OCI-M2 (cell line): Measurements from ENCODE around the gene TNFSF12.

ENCODE experiments used
- DNase-seq: peaks from one replicate; lab custom pipeline; 2025; ENCODE audit not compliant: unreplicated experiment; lab: John Stamatoyannopoulos, UW

Gene TNFSF12

DNA sequence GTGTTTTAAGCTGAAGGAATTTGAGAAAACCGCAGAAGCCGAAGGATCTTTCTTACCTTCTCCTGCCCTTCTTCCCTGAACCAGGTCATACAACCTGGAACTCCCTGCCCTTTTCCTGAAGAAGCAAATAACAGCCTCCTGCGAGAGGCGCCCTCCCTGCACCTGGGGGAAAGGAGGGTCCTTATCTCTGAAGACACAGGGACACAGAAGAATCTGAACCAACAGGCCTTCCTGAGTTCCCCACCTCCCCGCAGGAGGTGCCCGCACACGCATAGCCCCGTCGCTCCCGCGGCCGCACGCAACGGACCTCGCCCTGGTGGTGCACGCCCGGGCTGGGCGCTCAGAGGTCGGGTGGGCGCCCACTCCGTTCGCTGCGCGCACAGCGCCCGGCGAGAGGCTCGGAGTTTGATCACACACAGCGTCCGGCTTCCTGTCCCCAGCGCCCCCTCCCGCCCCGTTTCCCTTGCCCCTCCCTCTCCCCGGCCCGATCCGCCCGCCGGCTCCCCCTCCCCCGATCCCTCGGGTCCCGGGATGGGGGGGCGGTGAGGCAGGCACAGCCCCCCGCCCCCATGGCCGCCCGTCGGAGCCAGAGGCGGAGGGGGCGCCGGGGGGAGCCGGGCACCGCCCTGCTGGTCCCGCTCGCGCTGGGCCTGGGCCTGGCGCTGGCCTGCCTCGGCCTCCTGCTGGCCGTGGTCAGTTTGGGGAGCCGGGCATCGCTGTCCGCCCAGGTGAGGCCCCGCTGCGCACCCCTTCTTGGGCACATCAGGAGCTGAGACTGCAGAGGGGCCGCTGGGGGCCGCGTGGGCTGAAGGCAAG lies at the start of gene TNFSF12:
Gene TNFSF12, plus strand, starts transcription at position 474 of the 816 bp plus-strand sequence. Its CDS starts 96 bp downstream, at position 570.
- no peak for DNase-seq

GRCh38 chr17:7499161-7499560 lies 49.7 kb upstream of the TNFSF12 start:
- DNase-seq, result no peak

DNA sequence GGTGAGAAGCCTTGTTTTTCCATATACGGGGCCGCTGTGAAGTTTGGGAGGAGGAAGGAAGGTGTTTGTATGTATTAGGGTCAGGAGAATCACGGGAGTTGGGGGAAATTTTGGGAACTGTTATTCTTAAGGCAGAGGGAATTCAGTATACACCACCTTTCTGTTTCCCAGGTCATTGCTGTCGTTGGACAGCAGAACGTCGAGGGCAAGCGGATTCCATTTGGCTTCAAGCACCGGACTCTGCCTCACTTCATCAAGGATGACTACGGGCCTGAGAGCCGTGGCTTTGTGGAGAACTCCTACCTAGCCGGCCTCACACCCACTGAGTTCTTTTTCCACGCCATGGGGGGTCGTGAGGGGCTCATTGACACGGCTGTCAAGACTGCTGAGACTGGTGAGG lies 47.1 kb upstream of the TNFSF12 start:
- DNase-seq, result no peak

DNA sequence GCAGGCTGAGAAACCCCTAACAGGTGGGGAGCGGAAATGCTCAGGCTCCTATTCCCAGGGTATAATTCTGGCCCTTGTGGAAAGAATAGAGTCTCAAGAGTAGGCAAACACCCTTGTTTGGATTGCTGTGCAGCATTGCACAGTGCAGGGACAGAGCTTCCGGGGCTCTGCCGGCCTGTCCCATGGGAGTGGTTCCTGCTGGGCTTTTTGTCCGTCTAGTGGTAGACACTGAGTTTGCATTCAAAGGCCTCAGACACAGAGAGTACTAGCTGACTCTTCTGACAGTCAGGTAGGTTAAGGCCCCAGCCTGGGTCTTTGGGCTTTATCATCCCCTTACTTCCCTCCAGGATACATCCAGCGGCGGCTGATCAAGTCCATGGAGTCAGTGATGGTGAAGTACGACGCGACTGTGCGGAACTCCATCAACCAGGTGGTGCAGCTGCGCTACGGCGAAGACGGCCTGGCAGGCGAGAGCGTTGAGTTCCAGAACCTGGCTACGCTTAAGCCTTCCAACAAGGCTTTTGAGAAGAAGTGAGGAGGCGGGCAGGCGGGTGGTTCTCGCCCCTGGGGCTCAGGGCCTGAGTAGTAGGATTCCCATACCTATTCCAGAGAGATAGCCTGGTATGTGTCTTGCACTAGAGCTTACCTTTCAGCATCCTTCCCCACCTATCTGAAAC lies 46.5 kb upstream of the TNFSF12 start:
- DNase-seq, result no peak

- no peak for DNase-seq
Measured at GRCh38 chr17:7502987-7503386, 45.9 kb upstream of the TNFSF12 start.

DNA sequence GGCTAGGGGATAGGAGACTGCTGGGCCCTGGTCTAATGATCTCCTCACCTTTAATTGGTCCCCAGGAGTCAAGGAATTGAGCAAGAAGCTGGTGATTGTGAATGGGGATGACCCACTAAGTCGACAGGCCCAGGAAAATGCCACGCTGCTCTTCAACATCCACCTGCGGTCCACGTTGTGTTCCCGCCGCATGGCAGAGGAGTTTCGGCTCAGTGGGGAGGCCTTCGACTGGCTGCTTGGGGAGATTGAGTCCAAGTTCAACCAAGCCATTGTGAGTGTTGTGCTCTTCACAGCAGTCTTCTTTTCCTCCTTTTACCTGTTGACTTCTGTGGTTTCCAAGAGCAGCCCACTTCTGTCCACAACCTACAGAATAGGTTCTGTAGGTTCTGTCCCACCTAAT lies 45.3 kb upstream of the TNFSF12 start:
- DNase-seq, result no peak

- no peak for DNase-seq
Measured at GRCh38 chr17:7508145-7508544, 40.7 kb upstream of the TNFSF12 start.

DNA sequence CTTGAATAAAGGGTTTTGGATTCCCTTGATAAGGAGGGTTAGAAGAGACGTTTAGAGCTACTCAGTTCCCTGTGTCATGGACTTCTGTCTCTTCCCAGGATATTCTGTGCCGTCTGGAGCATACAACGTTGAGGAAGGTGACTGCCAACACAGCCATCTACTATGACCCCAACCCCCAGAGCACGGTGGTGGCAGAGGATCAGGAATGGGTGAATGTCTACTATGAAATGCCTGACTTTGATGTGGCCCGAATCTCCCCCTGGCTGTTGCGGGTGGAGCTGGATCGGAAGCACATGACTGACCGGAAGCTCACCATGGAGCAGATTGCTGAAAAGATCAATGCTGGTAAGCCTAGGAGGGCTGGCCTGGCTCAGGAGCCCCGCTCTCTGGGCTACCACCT lies 40.0 kb upstream of the TNFSF12 start:
- DNase-seq, result no peak

DNA sequence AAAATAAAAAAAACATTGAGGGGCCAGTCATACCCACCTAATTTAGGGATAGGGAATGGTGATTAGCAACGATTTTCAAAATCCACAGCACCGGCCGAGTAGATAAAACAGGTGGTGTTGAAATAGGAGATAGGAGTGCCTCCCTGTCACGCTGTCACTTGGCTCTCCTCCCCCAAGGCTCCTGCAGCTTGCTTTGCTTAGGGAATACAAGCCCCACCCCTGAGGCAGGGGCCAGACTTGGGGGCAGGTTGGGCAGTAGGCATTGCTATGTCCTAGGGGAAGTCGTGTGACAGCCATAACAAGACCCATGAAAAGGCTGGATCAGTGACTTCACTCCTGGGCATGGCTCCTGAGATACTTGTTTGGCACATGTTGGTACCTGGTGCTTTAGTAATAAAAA lies 38.9 kb upstream of the TNFSF12 start:
- no peak for DNase-seq

DNA sequence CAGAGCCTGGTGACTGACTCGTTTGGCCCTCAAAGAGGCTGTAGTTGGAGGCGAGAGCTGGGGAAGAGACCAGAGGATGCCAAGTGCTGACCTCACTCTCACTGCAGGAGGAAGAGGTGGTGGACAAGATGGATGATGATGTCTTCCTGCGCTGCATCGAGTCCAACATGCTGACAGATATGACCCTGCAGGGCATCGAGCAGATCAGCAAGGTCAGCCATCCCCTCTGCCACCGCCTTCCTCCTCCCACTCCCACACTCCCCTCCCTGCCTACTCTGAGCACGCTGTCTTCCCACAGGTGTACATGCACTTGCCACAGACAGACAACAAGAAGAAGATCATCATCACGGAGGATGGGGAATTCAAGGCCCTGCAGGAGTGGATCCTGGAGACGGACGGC lies 37.8 kb upstream of the TNFSF12 start:
- DNase-seq, result no peak

- no peak for DNase-seq
Measured at GRCh38 chr17:7512105-7512504, 36.8 kb upstream of the TNFSF12 start.

GRCh38 chr17:7512824-7513540 lies 35.9 kb upstream of the TNFSF12 start:
- no peak for DNase-seq

GRCh38 chr17:7513850-7514419 lies 34.9 kb upstream of the TNFSF12 start:
- no peak for DNase-seq

DNA sequence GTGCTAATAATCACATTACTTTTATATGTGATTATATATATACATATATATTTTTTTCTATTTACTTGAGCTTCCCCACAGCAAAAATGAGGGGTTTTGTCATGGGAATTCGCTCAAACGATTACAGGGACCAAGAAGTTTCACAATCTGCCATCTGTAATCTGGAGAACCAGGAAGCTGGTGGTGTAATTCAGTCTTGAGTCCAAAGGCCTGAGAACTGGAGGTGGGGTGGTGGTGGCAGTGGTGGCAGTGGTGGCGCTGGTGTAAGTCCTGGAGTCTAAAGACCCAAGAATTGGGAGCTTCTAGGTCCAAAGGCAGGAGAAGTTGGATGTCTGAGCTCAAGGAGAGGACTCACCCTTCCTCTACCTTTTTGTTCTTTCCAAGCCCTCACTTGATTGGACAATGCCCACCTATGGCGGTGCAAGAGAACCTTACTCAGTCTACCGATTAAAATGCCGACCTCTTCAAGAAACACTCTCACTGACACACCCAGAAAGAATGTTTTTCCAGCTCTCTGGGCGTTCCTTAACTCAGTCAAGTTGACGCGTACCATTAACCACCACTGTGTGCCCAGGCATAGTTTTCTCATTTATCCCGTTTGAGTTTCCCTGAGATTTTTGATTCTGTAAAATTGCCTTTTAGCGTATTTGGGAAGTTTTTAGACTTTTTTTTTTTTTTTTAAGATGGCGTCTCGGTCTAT lies 32.8 kb upstream of the TNFSF12 start:
- no peak for DNase-seq

DNA sequence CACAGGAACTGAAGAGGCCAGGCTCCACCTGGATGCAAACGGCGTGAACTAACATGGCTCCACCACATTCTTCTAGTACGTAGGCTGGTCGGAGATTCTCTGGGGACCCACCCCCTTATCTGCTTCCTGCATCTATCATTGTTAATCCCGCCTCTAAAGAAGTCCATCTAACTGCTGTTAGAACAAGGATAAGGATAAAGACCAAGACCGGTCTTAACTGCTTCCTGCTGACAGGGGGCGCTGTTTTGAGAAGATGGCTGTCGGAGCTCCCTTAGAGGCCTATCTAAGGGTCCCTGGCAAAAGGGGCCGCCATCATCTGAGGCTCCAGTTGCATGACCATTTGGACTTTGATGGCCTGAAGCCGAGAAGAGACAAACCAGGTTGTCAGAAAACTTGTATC lies 25.8 kb upstream of the TNFSF12 start:
- DNase-seq, result no peak

DNA sequence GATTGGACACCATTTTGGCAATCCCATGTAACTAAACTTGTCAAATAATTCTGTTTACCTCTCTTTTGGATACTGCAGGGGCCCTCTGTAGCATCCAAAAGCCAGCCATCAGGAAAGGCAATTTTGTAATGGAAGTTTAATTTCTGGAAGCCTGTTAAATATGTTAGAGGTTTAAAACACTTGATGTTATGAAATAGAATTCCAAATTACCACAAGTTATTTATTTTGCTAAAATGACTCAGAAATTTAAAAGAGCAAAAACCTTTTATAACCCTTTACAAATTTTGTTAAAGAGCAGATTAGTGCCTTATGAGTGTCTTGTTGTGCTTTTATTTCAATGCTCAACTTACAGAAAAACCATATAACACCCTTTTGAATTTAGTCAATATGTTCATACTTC lies 20.0 kb upstream of the TNFSF12 start:
- DNase-seq, result no peak

DNA sequence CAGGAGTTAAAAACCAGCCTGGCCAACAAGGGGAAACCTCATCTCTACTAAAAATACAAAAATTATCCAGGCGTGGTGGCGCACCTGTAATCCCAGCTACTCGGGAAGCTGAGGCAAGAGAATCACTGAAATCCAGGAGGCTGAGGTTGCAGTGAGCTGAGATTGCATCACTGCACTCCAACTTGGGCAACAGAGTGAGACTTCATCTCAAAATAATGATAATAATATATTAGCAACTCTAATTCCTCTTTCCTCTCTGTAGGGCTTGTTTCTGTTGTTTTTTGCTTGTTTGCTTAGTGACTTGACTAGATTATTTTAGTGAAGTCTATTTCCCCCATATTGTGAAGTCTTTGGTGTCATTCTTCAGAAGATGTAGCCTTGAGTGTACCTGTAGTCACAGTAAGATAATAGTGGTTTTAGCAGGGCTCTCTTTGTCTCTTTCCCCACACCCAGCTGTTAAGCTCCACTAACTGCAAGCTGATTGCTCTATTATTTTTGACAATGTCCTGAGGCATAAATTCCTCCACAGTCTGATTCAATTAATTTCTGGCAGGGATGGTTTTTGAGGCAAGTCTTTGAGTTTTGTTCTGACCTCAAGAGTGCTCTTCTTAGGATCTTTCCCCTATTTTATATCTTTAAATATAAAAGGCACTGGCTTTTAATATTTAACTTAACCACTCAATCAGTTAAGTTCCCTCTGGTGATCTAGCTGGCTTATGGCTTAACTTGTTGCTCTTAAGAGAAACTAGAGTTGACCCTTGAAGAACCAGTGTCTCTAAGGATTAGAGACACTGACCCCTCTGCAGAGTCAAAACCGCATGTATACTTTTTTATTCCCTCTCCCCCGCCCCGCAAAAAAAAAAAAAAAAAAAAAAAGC lies 18.6 kb upstream of the TNFSF12 start:
- DNase-seq, result no peak

DNA sequence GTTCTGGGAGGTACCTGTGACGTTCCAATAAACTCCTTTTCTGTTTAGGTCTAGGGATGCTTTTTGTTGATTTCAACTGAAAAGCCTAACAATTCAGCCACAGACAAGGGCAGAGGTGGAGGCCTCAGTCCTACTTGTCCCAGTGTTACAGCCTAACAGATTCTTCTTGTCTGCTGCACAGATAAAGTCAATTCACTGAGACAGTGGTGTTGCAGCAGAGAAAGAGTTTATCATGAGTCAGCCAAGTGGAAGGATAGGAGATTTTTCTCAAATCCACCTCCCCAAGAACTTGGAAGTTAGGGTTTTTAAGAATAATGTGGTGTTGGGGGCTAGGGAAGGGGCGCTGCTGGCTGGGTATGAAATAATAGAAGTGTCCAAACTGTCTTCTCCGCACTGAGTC lies 10.8 kb upstream of the TNFSF12 start:
- no peak for DNase-seq

DNA sequence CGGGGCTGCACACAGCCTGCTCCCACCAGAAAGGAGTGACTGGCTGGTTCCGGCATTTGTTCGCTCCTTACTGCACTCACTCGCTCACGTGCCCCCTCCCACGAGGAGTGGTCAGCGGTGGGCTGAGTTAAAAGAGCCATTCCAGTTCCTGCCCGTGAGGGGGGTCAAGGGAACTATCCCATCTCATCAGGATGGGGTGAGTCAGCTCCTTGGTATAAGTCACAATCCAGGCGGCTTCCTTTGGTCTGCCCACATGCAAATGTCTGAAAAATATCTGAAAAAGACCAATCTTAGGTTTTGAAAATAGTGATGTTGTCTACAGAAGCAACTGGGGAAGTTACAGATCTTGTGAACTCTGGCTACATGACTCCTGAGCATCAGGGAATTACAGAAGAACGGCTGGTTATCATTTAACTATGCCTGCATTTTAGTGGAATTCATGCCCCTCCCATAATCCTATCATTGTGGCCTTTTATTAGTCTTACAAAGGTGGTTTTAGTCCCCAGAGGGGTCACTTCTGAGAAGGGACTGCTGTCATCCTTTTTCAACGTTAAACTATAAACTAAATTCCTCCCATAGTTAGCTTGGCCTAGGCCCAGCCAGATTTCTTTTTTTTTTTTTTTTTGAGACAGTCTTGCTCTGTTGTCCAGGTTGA lies 9.8 kb upstream of the TNFSF12 start:
- no peak for DNase-seq
